Osteoblast (primary cell): ENCODE data around the gene ZNF670. TPM values are rescaled to one million over a fixed set of nuclear protein-coding genes. Genes with fewer than 3 reads are reported as not detected.

Experiments
- DNase-seq: peaks from one replicate; pipeline ENCODE4 v3.0.0; 2011; ENCODE audit warnings: low spot score, mixed read lengths; ENCODE audit not compliant: insufficient read length; ENCODE audit errors: missing footprints
- H2AFZ ChIP-seq: 2 replicates; pipeline ENCODE4 v1.6.0; 2011; ENCODE audit warnings: mild to moderate bottlenecking, low read length
- H3K27ac ChIP-seq: 2 replicates; pipeline ENCODE4 v1.5.1; 2011; ENCODE audit warnings: mild to moderate bottlenecking, low read depth, low read length, moderate library complexity
- H3K27me3 ChIP-seq: 2 replicates; pipeline ENCODE4 v1.6.0; 2012; ENCODE audit warnings: mild to moderate bottlenecking, control low read depth, inconsistent platforms, low read length, moderate library complexity; ENCODE audit not compliant: insufficient read depth
- H3K36me3 ChIP-seq: 2 replicates; pipeline ENCODE4 v1.5.1; 2011; ENCODE audit warnings: mild to moderate bottlenecking, low read length, control low read depth, moderate library complexity; ENCODE audit not compliant: insufficient read depth
- H3K4me1 ChIP-seq: 2 replicates; pipeline ENCODE4 v1.5.1; 2011; ENCODE audit warnings: mild to moderate bottlenecking, low read length, control low read depth, moderate library complexity; ENCODE audit not compliant: insufficient read depth
- H3K4me2 ChIP-seq: 2 replicates; pipeline ENCODE4 v1.6.0; 2011; ENCODE audit warnings: mild to moderate bottlenecking, low read length; ENCODE audit not compliant: insufficient read depth
- H3K4me3 ChIP-seq: fragments of 200-600 bp; sonication (generic); 3 replicates; pipeline ENCODE4 v1.5.1; 2012; ENCODE audit warnings: mild to moderate bottlenecking, low read length, inconsistent platforms; ENCODE audit not compliant: insufficient read depth
- H3K79me2 ChIP-seq: 2 replicates; pipeline ENCODE4 v1.6.0; 2012; ENCODE audit warnings: mild to moderate bottlenecking, low read length, control low read depth, inconsistent platforms; ENCODE audit not compliant: insufficient read depth
- H3K9me3 ChIP-seq: 2 replicates; pipeline ENCODE4 v1.5.1; 2011; ENCODE audit warnings: low read depth, low read length, control low read depth
- H4K20me1 ChIP-seq: 2 replicates; pipeline ENCODE4 v1.6.0; 2012; ENCODE audit warnings: mild to moderate bottlenecking, low read length, control low read depth; ENCODE audit not compliant: insufficient read depth
- CTCF ChIP-seq: IDR thresholded peaks from 2 replicates; pipeline ENCODE4 v1.5.1; 2011; ENCODE audit warnings: mild to moderate bottlenecking, low read depth, low read length, moderate library complexity; ENCODE audit errors: extremely low read depth
- total RNA-seq: library from RNA; depleted of rRNA; stranded (reverse); fragments of >200 nt; gene quantifications from 2 replicates; pipeline ENCODE4 v1.2.3, GENCODE V29; 2012

Gene ZNF670
- total RNA-seq, 1 donor = 2.9 TPM

GRCh38 chr1:247077876-247078257 lies 744 bp downstream of the ZNF670 start:
- no peaks in the 10 kb centered on the region for H3K36me3 ChIP-seq
- peaks cover 31% of the 10 kb centered on the region for H3K79me2 ChIP-seq
- H4K20me1 ChIP-seq = no peaks in the 10 kb centered on the region
- H3K27me3 ChIP-seq = no peaks in the 10 kb centered on the region
- H2AFZ ChIP-seq = peak overlapping the region; percentile 98
- peaks cover 8% of the 10 kb centered on the region for H3K4me1 ChIP-seq
- peak overlapping the region; percentile 89 for H3K4me3 ChIP-seq
- H3K27ac ChIP-seq = peak overlapping the region; percentile 44
- no peak for DNase-seq
- H3K4me2 ChIP-seq = peak overlapping the region; percentile 95
- TF ChIP-seq CTCF = no peak
- H3K9me3 ChIP-seq = no peaks in the 10 kb centered on the region

- no peak for TF ChIP-seq CTCF
- H3K4me3 ChIP-seq = peak overlapping the region; percentile 89
- H3K27ac ChIP-seq = no peak overlapping the region
- H4K20me1 ChIP-seq = no peaks in the 10 kb centered on the region
- H2AFZ ChIP-seq = no peak overlapping the region
- H3K9me3 ChIP-seq = no peaks in the 10 kb centered on the region
- no peak for DNase-seq
- peaks cover 8% of the 10 kb centered on the region for H3K4me1 ChIP-seq
- H3K79me2 ChIP-seq = peaks cover 31% of the 10 kb centered on the region
- H3K4me2 ChIP-seq = peak overlapping the region; percentile 95
- H3K36me3 ChIP-seq = no peaks in the 10 kb centered on the region
- no peaks in the 10 kb centered on the region for H3K27me3 ChIP-seq
Measured at GRCh38 chr1:247077213-247077612, 1.4 kb downstream of the ZNF670 start.

GRCh38 chr1:247070645-247071044 lies 8.0 kb downstream of the ZNF670 start:
- peaks cover 21% of the 10 kb centered on the region for H3K79me2 ChIP-seq

GRCh38 chr1:247064304-247064703 lies 14.3 kb downstream of the ZNF670 start:
- Histone ChIP-seq H2AFZ (no peak overlapping the region), H3K4me2 (no peak overlapping the region), H3K27me3 (no peaks in the 10 kb centered on the region), H3K4me1 (no peaks in the 10 kb centered on the region), H3K4me3 (no peak overlapping the region), H3K36me3 (no peaks in the 10 kb centered on the region), H3K9me3 (no peaks in the 10 kb centered on the region), H3K79me2 (peaks cover 9% of the 10 kb centered on the region), H4K20me1 (peaks cover 6% of the 10 kb centered on the region), H3K27ac (no peak overlapping the region)
- no peak for DNase-seq
- no peak for TF ChIP-seq CTCF

More at GRCh38 chr1:247070645-247071044, 8.0 kb downstream of the ZNF670 start:
- no peaks in the 10 kb centered on the region for H3K36me3 ChIP-seq
- H3K27me3 ChIP-seq = no peaks in the 10 kb centered on the region
- no peak overlapping the region for H3K27ac ChIP-seq
- TF ChIP-seq CTCF = no peak
- H4K20me1 ChIP-seq = peaks cover 3% of the 10 kb centered on the region
- no peak for DNase-seq
- H3K4me3 ChIP-seq = no peak overlapping the region
- H3K4me2 ChIP-seq = no peak overlapping the region
- no peak overlapping the region for H2AFZ ChIP-seq
- H3K9me3 ChIP-seq = no peaks in the 10 kb centered on the region
- H3K4me1 ChIP-seq = no peaks in the 10 kb centered on the region
